HepG2 (cell line): ENCODE measurements around the gene LRBA. TPM values are rescaled to one million over a fixed set of nuclear protein-coding genes. Genes with fewer than 3 reads are reported as not detected.

Source experiments
- ATAC-seq: fragments of 200-7000 bp; cut with Tn5 transposase; 3 replicates; pipeline ENCODE4 v1.9.1; 2020; ENCODE audit warnings: mild to moderate bottlenecking, moderate library complexity
- BruUV-seq: library from RNA; stranded (reverse); fragments of 400-500 nt; replicated peaks from 2 replicates; lab custom pipeline; 2021; lab: Mats Ljungman, UMichigan
- CTCF ChIA-PET: fragments of 300-600 bp; formaldehyde crosslinking; extraction: SDS; loops from one replicate; lab custom pipeline; 2021; ENCODE audit warnings: low total read pairs, inconsistent platforms, low intra/inter-chr PET ratio; lab: Yijun Ruan, JAX
- POLR2A ChIA-PET: fragments of 350-600 bp; sonication (Branson Sonifier 250); formaldehyde crosslinking; loops from one replicate; lab custom pipeline; 2020; ENCODE audit warnings: antibody characterized with exemption, inconsistent platforms; lab: Yijun Ruan, JAX
- DNase-seq: peaks from one replicate; pipeline ENCODE4 v3.0.0-alpha.2; 2015; ENCODE audit warnings: low spot score
- FAIRE-seq: peaks from 3 replicates; lab custom pipeline; 2011; peaks lifted over from hg19 to GRCh38; lab: Jason Lieb, UNC
- H2AFZ ChIP-seq: one replicate; pipeline ENCODE4 v1.6.1; 2011; ENCODE audit warnings: low read length, inconsistent platforms
- H3K27ac ChIP-seq: fragments of 300-600 bp; 3 replicates; pipeline ENCODE4 v1.8.0; 2011; ENCODE audit warnings: mixed run types, mild to moderate bottlenecking, mixed read lengths, low read length, inconsistent platforms; ENCODE audit not compliant: insufficient read depth; ENCODE audit errors: extremely low read length
- H3K27me3 ChIP-seq, 2 experiments: fragments of 200-600 bp in 1 of 2; 2 replicates in 1 of 2; 3 replicates in 1 of 2; pipeline versions ENCODE4 v1.6.0 to v1.8.0; 2011; ENCODE audit warnings: low read length in 2 of 2, mild to moderate bottlenecking in 2 of 2, moderate library complexity in 2 of 2, inconsistent platforms in 1 of 2; ENCODE audit not compliant: insufficient read depth in 2 of 2, control insufficient read depth in 1 of 2
- H3K36me3 ChIP-seq, 2 experiments: fragments of 200-600 bp in 1 of 2; replicated peaks in 1 of 2; 2 replicates in 1 of 2; 3 replicates in 1 of 2; pipeline versions ENCODE4 v1.5.1 to v1.8.0; 2011; ENCODE audit warnings: low read length in 2 of 2, inconsistent platforms in 1 of 2; ENCODE audit not compliant: insufficient read depth in 2 of 2, control insufficient read depth in 1 of 2
- H3K4me1 ChIP-seq: 2 replicates; pipeline ENCODE4 v1.5.1; 2012; ENCODE audit warnings: low read length, inconsistent platforms; ENCODE audit not compliant: insufficient read depth
- H3K4me2 ChIP-seq: 2 replicates; pipeline ENCODE4 v1.6.0; 2011; ENCODE audit warnings: low read depth, low read length, inconsistent platforms
- H3K4me3 ChIP-seq, 3 experiments: fragments of 200-600 bp in 1 of 3; sonication (generic), shearing (Covaris generic) in 1 of 3; replicated peaks in 1 of 3; 2 replicates each; pipeline ENCODE4 v1.5.1; 2011 to 2016; ENCODE audit warnings: low read length in 3 of 3, inconsistent platforms in 2 of 3, low read depth in 2 of 3, mild to moderate bottlenecking in 2 of 3, control low read depth in 1 of 3, mixed read lengths in 1 of 3; ENCODE audit not compliant: insufficient read depth in 1 of 3
- H3K79me2 ChIP-seq: one replicate; pipeline ENCODE4 v1.6.1; 2011; ENCODE audit warnings: low read length, inconsistent platforms; ENCODE audit not compliant: insufficient read depth
- H3K9ac ChIP-seq: 2 replicates; pipeline ENCODE4 v1.6.0; 2011; ENCODE audit warnings: mild to moderate bottlenecking, low read depth, low read length, inconsistent platforms; ENCODE audit not compliant: insufficient read depth
- H3K9me3 ChIP-seq: 2 replicates; pipeline ENCODE4 v1.5.1; 2012; ENCODE audit warnings: mild to moderate bottlenecking, low read length
- H4K20me1 ChIP-seq: 2 replicates; pipeline ENCODE4 v1.6.0; 2011; ENCODE audit warnings: inconsistent platforms, mild to moderate bottlenecking, low read length, moderate library complexity; ENCODE audit not compliant: insufficient read depth
- CEBPG ChIP-seq: IDR thresholded peaks from 2 replicates; pipeline ENCODE4 v1.6.1; 2016
- CENPT ChIP-seq: sonication (generic); formaldehyde crosslinking; IDR thresholded peaks from 2 replicates; pipeline ENCODE4 v1.8.0; 2022; ENCODE audit warnings: low read depth, mild to moderate bottlenecking, moderate library complexity, missing genetic modification reagents
- DNMT1 ChIP-seq: sonication (generic); formaldehyde crosslinking; IDR thresholded peaks from 2 replicates; pipeline ENCODE4 v1.5.1; 2020; ENCODE audit warnings: mild to moderate bottlenecking, missing genetic modification reagents
- ELF1 ChIP-seq: sonication (generic); formaldehyde crosslinking; IDR thresholded peaks from 2 replicates; pipeline ENCODE4 v1.4.0; 2020; ENCODE audit warnings: missing genetic modification reagents
- FIP1L1 ChIP-seq: fragments of 200-400 bp; formaldehyde crosslinking; IDR thresholded peaks from 2 replicates; pipeline ENCODE4 v1.6.1; 2018; ENCODE audit warnings: low read depth, mild to moderate bottlenecking, low read length, moderate library complexity, borderline replicate concordance; ENCODE audit not compliant: insufficient read depth
- HMG20A ChIP-seq: IDR thresholded peaks from 2 replicates; pipeline ENCODE4 v1.6.1; 2016; ENCODE audit warnings: borderline replicate concordance
- HNRNPH1 ChIP-seq: fragments of 200-400 bp; formaldehyde crosslinking; optimal IDR thresholded peaks from 2 replicates; pipeline ENCODE3; 2017; ENCODE audit warnings: mild to moderate bottlenecking, low read depth, low read length
- POLR2A ChIP-seq, 2 experiments: IDR thresholded peaks; 2 replicates each; pipeline ENCODE4 v1.6.1; 2011; ENCODE audit warnings: low read depth in 2 of 2, low read length in 2 of 2, mild to moderate bottlenecking in 1 of 2, moderate library complexity in 1 of 2; ENCODE audit not compliant: insufficient read depth in 1 of 2
- SNAPC2 ChIP-seq: sonication (generic); formaldehyde crosslinking; IDR thresholded peaks from 2 replicates; pipeline ENCODE4 v1.8.1; 2022; ENCODE audit warnings: mild to moderate bottlenecking, missing genetic modification reagents
- SRSF9 ChIP-seq: fragments of 200-400 bp; formaldehyde crosslinking; IDR thresholded peaks from 2 replicates; pipeline ENCODE4 v1.6.1; 2018; ENCODE audit warnings: borderline replicate concordance, mild to moderate bottlenecking, low read depth, low read length; ENCODE audit not compliant: insufficient read depth, poor library complexity, severe bottlenecking
- TEAD3 ChIP-seq: optimal IDR thresholded peaks from 2 replicates; pipeline ENCODE3; 2016; ENCODE audit warnings: borderline replicate concordance
- THAP11 ChIP-seq: IDR thresholded peaks from 2 replicates; pipeline ENCODE4 v1.6.1; 2016; ENCODE audit warnings: missing biosample characterization, missing genetic modification reagents
- ZFP91 ChIP-seq: sonication (generic); formaldehyde crosslinking; IDR thresholded peaks from 2 replicates; pipeline ENCODE4 v1.9.0; 2022; ENCODE audit warnings: missing genetic modification reagents, mild to moderate bottlenecking, borderline replicate concordance
- ZNF280D ChIP-seq: sonication (generic); formaldehyde crosslinking; IDR thresholded peaks from 2 replicates; pipeline ENCODE4 v1.5.1; 2020; ENCODE audit warnings: mild to moderate bottlenecking, missing genetic modification reagents
- ZNF414 ChIP-seq: sonication (generic); formaldehyde crosslinking; IDR thresholded peaks from 2 replicates; pipeline ENCODE4 v1.5.0; 2020; ENCODE audit warnings: missing genetic modification reagents
- ZNF572 ChIP-seq: sonication (generic); formaldehyde crosslinking; IDR thresholded peaks from 2 replicates; pipeline ENCODE4 v1.5.1; 2020; ENCODE audit warnings: mild to moderate bottlenecking, missing genetic modification reagents
- ZNF597 ChIP-seq: sonication (generic); formaldehyde crosslinking; IDR thresholded peaks from 2 replicates; pipeline ENCODE4 v1.5.0; 2020; ENCODE audit warnings: missing genetic modification reagents
- ZNF619 ChIP-seq: sonication (generic); formaldehyde crosslinking; IDR thresholded peaks from 2 replicates; pipeline ENCODE4 v1.4.0; 2020; ENCODE audit warnings: mild to moderate bottlenecking, missing genetic modification reagents
- ZNF768 ChIP-seq: sonication (generic); formaldehyde crosslinking; IDR thresholded peaks from 2 replicates; pipeline ENCODE4 v1.4.0; 2020; ENCODE audit warnings: missing genetic modification reagents
- ZSCAN21 ChIP-seq: sonication (generic); formaldehyde crosslinking; IDR thresholded peaks from 2 replicates; pipeline ENCODE4 v1.8.0; 2022; ENCODE audit warnings: mild to moderate bottlenecking, missing genetic modification reagents, moderate library complexity, borderline replicate concordance
- WGBS: methylation state at CpG from one replicate; pipeline ENCODE4 v1.1.6; 2017; ENCODE audit warnings: low lambda C conversion rate; 5-methylcytosine and 5-hydroxymethylcytosine counted together
- in situ Hi-C: cut with HindIII; loops from 2 replicates; pipeline ENCODE4 v1.10.0; 2017; ENCODE audit warnings: low pct_unique_long_range_greater_than_20kb; ENCODE audit not compliant: extremely low pct_ligation_motif_present
- intact Hi-C: fragments of 100-400 bp; cut with micrococcal nuclease; formaldehyde crosslinking; loops from one replicate; pipeline ENCODE4 v1.10.0; 2022; ENCODE audit not compliant: unreplicated experiment
- polyA plus RNA-seq, 8 experiments: library from polyadenylated mRNA; depleted of rRNA in 3 of 8; stranded (reverse) in 7 of 8; unstranded in 1 of 8; fragments of >200 nt; fragmentation: Illumina TruSeq in 4 of 8; extraction: Trizol in 4 of 8; gene quantifications; 2 replicates each; pipeline versions ENCODE4 v1.2.1 to v1.2.3, GENCODE V29; 2011 to 2016; ENCODE audit warnings: low read depth in 4 of 8, missing spikeins in 1 of 8, mixed read lengths in 1 of 8; ENCODE audit not compliant: insufficient read depth in 1 of 8
- total RNA-seq, 5 experiments: library from RNA; depleted of rRNA; stranded (reverse); fragments of >200 nt; fragmentation: Illumina TruSeq; extraction: Trizol; gene quantifications; 2 replicates each; pipeline ENCODE4 v1.2.3, GENCODE V29; 2016; ENCODE audit warnings: low read depth in 1 of 5

LRBA gene
- total and polyA plus RNA-seq, 2 of the 13 experiments (the other 11 are each of a cell fraction or from before 2014, with no cell fraction given) = 21.0 to 37.2 TPM

- DNase-seq = no peak
- H4K20me1 ChIP-seq = no peaks in the 10 kb centered on the region
- H3K27me3 ChIP-seq = no peaks in the 10 kb centered on the region
- H3K4me1 ChIP-seq = no peaks in the 10 kb centered on the region
- H2AFZ ChIP-seq = no peak overlapping the region
- in situ Hi-C loops (no loop called here), intact Hi-C loops (no loop called here)
- H3K9ac ChIP-seq = no peak overlapping the region
- no peaks in the 10 kb centered on the region for H3K36me3 ChIP-seq
- no peaks in the 10 kb centered on the region for H3K9me3 ChIP-seq
- no peak overlapping the region for H3K4me2 ChIP-seq
- no peak for ATAC-seq
- 82% methylated on average over 4 of the region's 4 CpGs for WGBS
- CTCF ChIA-PET = no interaction called here
- BruUV-seq = no TSS peak
- no peak overlapping the region for H3K27ac ChIP-seq
- H3K79me2 ChIP-seq = no peaks in the 10 kb centered on the region
- no peak overlapping the region for H3K4me3 ChIP-seq
- POLR2A ChIA-PET = no interaction called here
- no peak for FAIRE-seq
- no peak for TF ChIP-seq HMG20A (CRISPR knock-in tag)
- TF ChIP-seq SNAPC2 (CRISPR knock-in tag) = no peak
- no peak for TF ChIP-seq THAP11 (CRISPR knock-in tag)
- no peak for TF ChIP-seq HNRNPH1
- TF ChIP-seq ZNF619 = no peak
- TF ChIP-seq CEBPG (CRISPR knock-in tag) = no peak
- TF ChIP-seq ZNF768 = no peak
- TF ChIP-seq FIP1L1 = no peak
- no peak for TF ChIP-seq ZNF280D (CRISPR knock-in tag)
- TF ChIP-seq SRSF9 = no peak
- no peak for TF ChIP-seq ELF1 (CRISPR knock-in tag)
- TF ChIP-seq ZSCAN21 = no peak
- TF ChIP-seq ZFP91 (CRISPR knock-in tag) = no peak
- TF ChIP-seq ZNF597 = no peak
- no peak for TF ChIP-seq POLR2A (IDR thresholded peaks at IDR 0.05; ENCODE audit: insufficient read depth in 1 of 2, low read depth in 2 of 2, low read length in 2 of 2)
- TF ChIP-seq DNMT1 (CRISPR knock-in tag) = no peak
- no peak for TF ChIP-seq ZNF572 (CRISPR knock-in tag)
- no peak for TF ChIP-seq ZNF414 (CRISPR knock-in tag)
- TF ChIP-seq CENPT (CRISPR knock-in tag) = no peak
- TF ChIP-seq TEAD3 (CRISPR knock-in tag) = no peak
- TF ChIP-seq, all 625 proteins: peak for 0
These were observed 640.1 kb downstream of the LRBA start for GRCh38 chr4:150375025-150375424.
